Stomach (tissue), 4 donors: ENCODE measurements around the gene KRT76.

Source experiments
- CTCF ChIP-seq, 7 experiments: fragments of 450-650 bp in 4 of 7; fragments of 200-600 bp in 3 of 7; sonication (generic) in 3 of 7; IDR thresholded peaks; one replicate each; pipeline ENCODE4 v1.5.1; 2016 to 2019; ENCODE audit warnings: antibody characterized with exemption in 7 of 7, control low read depth in 2 of 7, mild to moderate bottlenecking in 1 of 7
- EP300 ChIP-seq: sonication (generic); formaldehyde crosslinking; IDR thresholded peaks from one replicate; pipeline ENCODE4 v1.6.1; 2017; ENCODE audit warnings: antibody characterized with exemption

GRCh38 chr12:52795694-52796428 lies 18.7 kb upstream of the KRT76 start, which contains the start of gene KRT3:
- TF ChIP-seq CTCF (IDR thresholded peaks at IDR 0.05) (no peak), EP300 (no peak)
